Left lobe of liver (tissue), 2 donors: ENCODE data around the gene ZDHHC14. TPM values are rescaled to one million over a fixed set of nuclear protein-coding genes. Genes with fewer than 3 reads are reported as not detected.
"Not testable (repeated sequence)": the region's sequence is repeated elsewhere in the genome, so short reads cannot be mapped to it uniquely, and the experiment has no call there.

Experiments
- ATAC-seq: fragments of 200-7000 bp; cut with Tn5 transposase; one replicate; pipeline ENCODE4 v1.9.1; 2020; ENCODE audit warnings: mild to moderate bottlenecking, moderate library complexity
- DNase-seq: peaks from one replicate; pipeline ENCODE4 v3.0.0-alpha.2; 2020; ENCODE audit warnings: low spot score
- total RNA-seq: library from RNA; stranded (reverse); gene quantifications from one replicate; pipeline ENCODE4 v1.2.1, GENCODE V29; 2021
- donor health status: DM: no; HTN: no; CAD: no; lungs with moderate emphysema.
- donor health status: DM: no; HTN: yes; CAD: no.

The ZDHHC14 gene
- total RNA-seq, 1 donor from 2014 or later = 13.7 TPM

GRCh38 chr6:157672726-157673412 lies 291.9 kb downstream of the ZDHHC14 start:
- ATAC-seq (no peak), DNase-seq (no peak)

- DNase-seq (no peak), ATAC-seq (no peak)
Observed at GRCh38 chr6:157673596-157673995, 292.6 kb downstream of the ZDHHC14 start.

- DNase-seq = no peak
- no peak for ATAC-seq
Observed at GRCh38 chr6:157674061-157674460, 293.1 kb downstream of the ZDHHC14 start.

- DNase-seq (no peak), ATAC-seq (no peak)
Observed at GRCh38 chr6:157675831-157676230, 294.8 kb downstream of the ZDHHC14 start.

- DNase-seq = no peak
Observed at GRCh38 chr6:157676241-157676640, 295.3 kb downstream of the ZDHHC14 start.

GRCh38 chr6:157677235-157677634 lies 296.2 kb downstream of the ZDHHC14 start:
- ATAC-seq (no peak), DNase-seq (no peak)

More at GRCh38 chr6:157676241-157676640, 295.3 kb downstream of the ZDHHC14 start:
- no peak for ATAC-seq

- DNase-seq (no peak), ATAC-seq (no peak)
Observed at GRCh38 chr6:157679605-157680580, 298.9 kb downstream of the ZDHHC14 start.

- ATAC-seq (no peak), DNase-seq (no peak)
Observed at GRCh38 chr6:157681041-157681650, 300.2 kb downstream of the ZDHHC14 start.

GRCh38 chr6:157682856-157683481 lies 302.0 kb downstream of the ZDHHC14 start:
- DNase-seq (no peak), ATAC-seq (no peak)

GRCh38 chr6:157683707-157684106 lies 302.7 kb downstream of the ZDHHC14 start:
- ATAC-seq = no peak
- DNase-seq = no peak

GRCh38 chr6:157684620-157685299 lies 303.8 kb downstream of the ZDHHC14 start:
- DNase-seq = no peak
- no peak for ATAC-seq

- DNase-seq (no peak), ATAC-seq (no peak)
Observed at GRCh38 chr6:157685596-157686280, 304.7 kb downstream of the ZDHHC14 start.

GRCh38 chr6:157688275-157688959 lies 307.4 kb downstream of the ZDHHC14 start:
- ATAC-seq = no peak
- DNase-seq = no peak

- ATAC-seq (peak; percentile 18), DNase-seq (no peak)
Observed at GRCh38 chr6:157688960-157689599, 308.1 kb downstream of the ZDHHC14 start.

- DNase-seq (no peak), ATAC-seq (no peak)
Observed at GRCh38 chr6:157689875-157690274, 308.9 kb downstream of the ZDHHC14 start.

GRCh38 chr6:157690441-157691210 lies 309.6 kb downstream of the ZDHHC14 start:
- ATAC-seq = no peak
- DNase-seq = no peak

- not testable (repeated sequence) for DNase-seq, ATAC-seq
Observed at GRCh38 chr6:157691621-157692020, 310.6 kb downstream of the ZDHHC14 start.

GRCh38 chr6:157693867-157694266 lies 312.9 kb downstream of the ZDHHC14 start:
- ATAC-seq (peak; percentile 62), DNase-seq (no peak)
